PC-3 (cell line): ENCODE data around the gene ZSCAN1. TPM values are rescaled to one million over a fixed set of nuclear protein-coding genes. Genes with fewer than 3 reads are reported as not detected.

Source experiments
- ATAC-seq: fragments of 200-7000 bp; cut with Tn5 transposase; 2 replicates; pipeline ENCODE4 v1.9.1; 2020; ENCODE audit warnings: mild to moderate bottlenecking, moderate library complexity
- BruUV-seq: library from RNA; stranded (reverse); fragments of 400-500 nt; replicated peaks from 2 replicates; lab custom pipeline; 2021; lab: Mats Ljungman, UMichigan
- CTCF ChIA-PET: fragments of 300-600 bp; sonication (Branson Sonifier 250); formaldehyde crosslinking; loops from one replicate; lab custom pipeline; 2022; ENCODE audit warnings: antibody characterized with exemption; lab: Charles Lee
- POLR2A ChIA-PET: fragments of 300-600 bp; sonication (Branson Sonifier 250); formaldehyde crosslinking; loops from one replicate; lab custom pipeline; 2022; ENCODE audit warnings: antibody characterized with exemption; ENCODE audit not compliant: unreplicated experiment; lab: Charles Lee
- DNase-seq: peaks from one replicate; pipeline ENCODE4 v3.0.0-alpha.2; 2015
- H2AFZ ChIP-seq: fragments of 300-600 bp; sonication (generic); 2 replicates; pipeline ENCODE4 v1.6.0; 2016; ENCODE audit warnings: antibody characterized with exemption, low read length
- H3F3A ChIP-seq: fragments of 300-600 bp; sonication (generic); one replicate; pipeline ENCODE4 v1.6.0; 2017; ENCODE audit warnings: antibody characterized with exemption, low read length, control low read depth, mild to moderate bottlenecking; ENCODE audit not compliant: unreplicated experiment
- H3K27ac ChIP-seq: fragments of 300-600 bp; sonication (generic); 2 replicates; pipeline ENCODE4 v1.5.1; 2016; ENCODE audit warnings: mild to moderate bottlenecking, low read length
- H3K27me3 ChIP-seq: fragments of 300-600 bp; sonication (generic); 2 replicates; pipeline ENCODE4 v1.6.1; 2016; ENCODE audit warnings: low read length, mixed read lengths
- H3K36me3 ChIP-seq: fragments of 300-600 bp; sonication (generic); 2 replicates; pipeline ENCODE4 v1.6.1; 2016; ENCODE audit warnings: low read depth, mixed run types, low read length, mixed read lengths
- H3K4me1 ChIP-seq: fragments of 300-600 bp; sonication (generic); 2 replicates; pipeline ENCODE4 v1.5.1; 2016; ENCODE audit warnings: low read length; ENCODE audit not compliant: insufficient read depth
- H3K4me2 ChIP-seq: fragments of 300-600 bp; sonication (generic); 2 replicates; pipeline ENCODE4 v1.6.0; 2016; ENCODE audit warnings: low read length
- H3K4me3 ChIP-seq: fragments of 300-600 bp; sonication (generic); 2 replicates; pipeline ENCODE4 v1.5.1; 2016; ENCODE audit warnings: mild to moderate bottlenecking, low read length, mixed read lengths
- H3K79me2 ChIP-seq: fragments of 300-600 bp; sonication (generic); 2 replicates; pipeline ENCODE4 v1.6.1; 2017; ENCODE audit warnings: low read length, mixed read lengths
- H3K9ac ChIP-seq: fragments of 300-600 bp; sonication (generic); 2 replicates; pipeline ENCODE4 v1.6.0; 2016; ENCODE audit warnings: mild to moderate bottlenecking, low read length
- H3K9me2 ChIP-seq: fragments of 300-600 bp; sonication (generic); replicated peaks from 2 replicates; pipeline ENCODE4 v1.6.1; 2016; ENCODE audit warnings: mixed run types, low read length, mixed read lengths
- H3K9me3 ChIP-seq: fragments of 300-600 bp; sonication (generic); 2 replicates; pipeline ENCODE4 v1.6.1; 2016; ENCODE audit warnings: low read length, mixed read lengths
- H4K20me1 ChIP-seq: fragments of 300-600 bp; sonication (generic); 2 replicates; pipeline ENCODE4 v1.6.1; 2016; ENCODE audit warnings: low read length, mixed read lengths
- EZH2 ChIP-seq: fragments of 300-600 bp; sonication (generic); IDR thresholded peaks from one replicate; pipeline ENCODE4 v1.6.1; 2017; ENCODE audit warnings: antibody characterized with exemption, mild to moderate bottlenecking, low read length; ENCODE audit not compliant: unreplicated experiment
- EZH2phosphoT487 ChIP-seq: fragments of 300-600 bp; sonication (generic); IDR thresholded peaks from 2 replicates; pipeline ENCODE4 v1.6.1; 2018; ENCODE audit warnings: mild to moderate bottlenecking, antibody characterized with exemption, low read length, borderline replicate concordance
- intact Hi-C: fragments of 100-400 bp; cut with micrococcal nuclease; formaldehyde crosslinking; loops from 2 replicates; pipeline ENCODE4 v1.9.0; 2023
- total RNA-seq: library from RNA; depleted of rRNA; stranded (reverse); fragments of >200 nt; gene quantifications from 2 replicates; pipeline ENCODE4 v1.2.3, GENCODE V29; 2014
- TF ChIP-seq, protein P1 (sequence below): fragments of 300-600 bp; sonication (generic); conservative IDR thresholded peaks from 2 replicates; pipeline ENCODE4 v1.5.1; 2017; ENCODE audit warnings: antibody characterized with exemption, low read depth, mild to moderate bottlenecking, low read length

The ZSCAN1 gene
- total RNA-seq, 1 experiment from 2014 or later = not detected

DNA sequence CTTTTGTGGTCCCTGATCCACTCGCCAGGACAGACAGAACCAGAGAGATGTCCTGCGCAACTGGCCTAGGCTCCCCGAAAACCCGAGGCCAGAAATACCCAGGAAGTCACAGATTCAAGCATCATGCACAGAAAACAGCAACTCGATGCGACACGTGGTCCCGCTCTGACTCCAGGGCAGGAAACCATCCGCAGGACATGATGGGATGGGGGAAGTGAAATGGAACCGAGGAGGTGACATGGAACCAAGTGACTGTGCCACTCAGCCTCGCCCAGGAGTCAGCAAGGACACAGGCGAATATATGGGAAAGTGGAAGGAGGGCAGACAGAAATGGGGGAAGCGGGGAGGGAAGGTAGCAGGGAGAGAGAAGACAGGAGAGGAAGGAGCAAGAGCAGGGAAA is 63.1 kb downstream of the ZSCAN1 start:
- Histone ChIP-seq H3K27me3 (no peaks in the 10 kb centered on the region), H4K20me1 (no peaks in the 10 kb centered on the region), H3K79me2 (no peaks in the 10 kb centered on the region), H3K36me3 (no peaks in the 10 kb centered on the region; the same call in 1 of the 2 replicates), H3K4me3 (no peak overlapping the region), H3K4me2 (no peak overlapping the region), H3K4me1 (no peaks in the 10 kb centered on the region), H3K9ac (no peak overlapping the region), H3F3A (no peaks in the 10 kb centered on the region), H3K9me3 (peaks cover 52% of the 10 kb centered on the region), H2AFZ (no peak overlapping the region), H3K9me2 (no peaks in the 10 kb centered on the region), H3K27ac (no peak overlapping the region)
- POLR2A ChIA-PET = no interaction called here
- TF ChIP-seq, protein P1, sequence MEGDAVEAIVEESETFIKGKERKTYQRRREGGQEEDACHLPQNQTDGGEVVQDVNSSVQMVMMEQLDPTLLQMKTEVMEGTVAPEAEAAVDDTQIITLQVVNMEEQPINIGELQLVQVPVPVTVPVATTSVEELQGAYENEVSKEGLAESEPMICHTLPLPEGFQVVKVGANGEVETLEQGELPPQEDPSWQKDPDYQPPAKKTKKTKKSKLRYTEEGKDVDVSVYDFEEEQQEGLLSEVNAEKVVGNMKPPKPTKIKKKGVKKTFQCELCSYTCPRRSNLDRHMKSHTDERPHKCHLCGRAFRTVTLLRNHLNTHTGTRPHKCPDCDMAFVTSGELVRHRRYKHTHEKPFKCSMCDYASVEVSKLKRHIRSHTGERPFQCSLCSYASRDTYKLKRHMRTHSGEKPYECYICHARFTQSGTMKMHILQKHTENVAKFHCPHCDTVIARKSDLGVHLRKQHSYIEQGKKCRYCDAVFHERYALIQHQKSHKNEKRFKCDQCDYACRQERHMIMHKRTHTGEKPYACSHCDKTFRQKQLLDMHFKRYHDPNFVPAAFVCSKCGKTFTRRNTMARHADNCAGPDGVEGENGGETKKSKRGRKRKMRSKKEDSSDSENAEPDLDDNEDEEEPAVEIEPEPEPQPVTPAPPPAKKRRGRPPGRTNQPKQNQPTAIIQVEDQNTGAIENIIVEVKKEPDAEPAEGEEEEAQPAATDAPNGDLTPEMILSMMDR = no peak
- no peak for TF ChIP-seq EZH2phosphoT487
- TF ChIP-seq EZH2 = no peak
- ATAC-seq (no peak), DNase-seq (no peak)
- CTCF ChIA-PET = no interaction called here
- BruUV-seq = no TSS peak
- intact Hi-C loops = no loop called here

DNA sequence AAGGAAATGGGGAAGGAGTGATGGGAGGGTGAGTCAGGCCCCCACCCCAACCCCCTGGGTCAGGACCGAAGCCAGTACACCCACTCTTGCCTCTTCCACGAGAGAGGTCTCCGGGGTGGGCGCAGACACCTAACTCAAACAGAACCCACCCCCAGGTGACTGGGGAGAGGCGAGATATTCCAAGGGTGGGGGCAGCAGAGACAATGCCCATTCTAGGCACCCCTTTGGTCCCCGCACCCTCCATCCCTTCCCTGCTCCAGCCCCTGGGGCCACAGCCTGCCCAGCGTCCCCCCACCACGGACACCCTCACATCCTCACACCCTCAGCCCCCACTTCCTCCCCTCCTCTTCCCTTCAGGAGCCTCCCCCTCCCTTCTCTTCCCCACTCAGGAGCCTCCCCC is 63.5 kb downstream of the ZSCAN1 start:
- no peak overlapping the region for H3K4me3 ChIP-seq
- BruUV-seq = no TSS peak
- no peak overlapping the region for H3K4me2 ChIP-seq
- peaks cover 50% of the 10 kb centered on the region for H3K9me3 ChIP-seq
- no peaks in the 10 kb centered on the region for H3K27me3 ChIP-seq
- H3F3A ChIP-seq = no peaks in the 10 kb centered on the region
- POLR2A ChIA-PET = no interaction called here
- DNase-seq (no peak), ATAC-seq (no peak)
- intact Hi-C loops = no loop called here
- no peaks in the 10 kb centered on the region for H3K79me2 ChIP-seq
- no peak for TF ChIP-seq EZH2phosphoT487
- TF ChIP-seq, protein P1 = no peak
- TF ChIP-seq EZH2 = no peak
- H2AFZ ChIP-seq = no peak overlapping the region
- no peaks in the 10 kb centered on the region for H3K4me1 ChIP-seq
- H3K9ac ChIP-seq = no peak overlapping the region
- no peak overlapping the region for H3K27ac ChIP-seq
- H4K20me1 ChIP-seq = no peaks in the 10 kb centered on the region
- no peaks in the 10 kb centered on the region; the same call in 1 of the 2 replicates for H3K36me3 ChIP-seq
- H3K9me2 ChIP-seq = no peaks in the 10 kb centered on the region
- CTCF ChIA-PET = no interaction called here

DNA sequence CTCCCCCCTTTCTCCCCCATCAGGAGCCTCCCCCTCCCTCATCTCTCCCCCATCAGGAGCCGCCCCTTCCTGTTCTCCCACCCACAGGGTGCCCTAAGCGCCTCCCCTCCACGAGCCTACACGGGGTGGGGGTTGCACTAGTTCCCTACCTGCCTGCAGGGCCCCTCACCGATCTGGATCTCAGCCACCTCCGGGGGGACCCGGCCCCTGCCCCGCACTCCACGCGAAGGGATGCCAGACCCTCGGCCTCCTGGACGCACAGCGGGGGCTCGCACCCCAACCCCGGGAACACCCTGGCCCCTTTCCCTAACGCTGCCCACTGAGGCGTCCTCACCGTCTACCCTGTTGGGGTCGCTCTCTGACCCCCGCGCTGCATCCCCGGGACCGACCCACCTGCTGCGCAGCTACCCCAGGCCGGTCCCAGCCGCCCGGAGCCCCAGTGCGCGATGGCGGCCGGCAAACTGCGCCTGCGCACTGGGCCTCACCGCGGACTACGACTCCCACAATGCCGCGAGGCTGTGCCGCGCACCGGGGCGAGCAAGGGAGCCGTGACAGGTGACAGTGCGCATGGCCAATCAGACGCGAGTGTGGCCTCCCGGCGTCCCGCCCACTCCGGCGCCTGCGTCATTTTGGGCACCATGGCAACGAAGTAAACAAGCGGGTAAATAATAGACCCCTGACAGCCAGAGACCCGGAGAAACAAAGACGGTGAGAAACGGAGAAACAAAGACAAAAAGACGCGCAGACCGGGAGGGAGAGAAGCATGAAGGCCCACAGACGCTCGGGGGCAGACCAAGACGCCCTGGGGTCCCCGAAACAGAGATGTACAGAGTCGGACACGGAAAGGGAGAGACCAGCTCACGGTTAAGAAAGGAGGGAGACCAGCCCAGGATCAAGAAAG is 64.2 kb downstream of the ZSCAN1 start, which contains the start of gene ZSCAN18:
ZSCAN18 (minus strand) TSS at position 451 of the 901 bp plus-strand sequence. CDS start 7,964 bp downstream, outside the sequence.
- no peaks in the 10 kb centered on the region for H3K4me1 ChIP-seq
- TF ChIP-seq, protein P1 = no peak
- TF ChIP-seq EZH2 (no peak), EZH2phosphoT487 (no peak)
- ATAC-seq (peak; percentile 58; the same call in 1 of the 2 replicates), DNase-seq (no peak)
- H3K36me3 ChIP-seq = no peaks in the 10 kb centered on the region; the same call in 1 of the 2 replicates
- no TSS peak for BruUV-seq
- no peaks in the 10 kb centered on the region for H3K79me2 ChIP-seq
- intact Hi-C loops = no loop called here
- H3F3A ChIP-seq = no peaks in the 10 kb centered on the region
- no peaks in the 10 kb centered on the region for H3K9me2 ChIP-seq
- H3K27ac ChIP-seq = no peak within 1 kb of the TSS
- CTCF ChIA-PET = no interaction called here
- no peaks in the 10 kb centered on the region for H3K27me3 ChIP-seq
- no peak within 1 kb of the TSS for H3K9ac ChIP-seq
- H3K4me2 ChIP-seq = no peak within 1 kb of the TSS
- no peak within 1 kb of the TSS for H2AFZ ChIP-seq
- H3K9me3 ChIP-seq = peaks cover 50% of the 10 kb centered on the region
- H4K20me1 ChIP-seq = no peaks in the 10 kb centered on the region
- no peak within 1 kb of the TSS for H3K4me3 ChIP-seq
- POLR2A ChIA-PET = no interaction called here
